Cardiac fibroblast (primary cell): ENCODE measurements around the gene SVOP.

Experiments
- DNase-seq, 2 donors: peaks; one replicate each; pipeline versions ENCODE4 v3.0.0 to v3.0.0-alpha.2; 2010; ENCODE audit warnings: low read depth in 2 of 2
- H3K4me3 ChIP-seq, 2 donors: replicated peaks in 1 of 2; 1 replicate in 1 of 2; 2 replicates in 1 of 2; pipeline ENCODE4 v1.5.1; 2011; ENCODE audit warnings: low read depth in 2 of 2, low read length in 2 of 2, mild to moderate bottlenecking in 2 of 2, moderate library complexity in 1 of 2
- CTCF ChIP-seq: IDR thresholded peaks from one replicate; pipeline ENCODE4 v1.5.1; 2011; ENCODE audit warnings: low read depth, mild to moderate bottlenecking, low read length, inconsistent platforms

The SVOP gene

GRCh38 chr12:108907839-108908351 is 113.0 kb downstream of the SVOP start:
- DNase-seq: no peak
- no peak overlapping the region for H3K4me3 ChIP-seq
- no peak for TF ChIP-seq CTCF

GRCh38 chr12:108906971-108907370 is 113.9 kb downstream of the SVOP start:
- DNase-seq: no peak
- TF ChIP-seq CTCF: no peak
- H3K4me3 ChIP-seq: no peak overlapping the region

GRCh38 chr12:108905725-108906124 is 115.1 kb downstream of the SVOP start:
- no peak for DNase-seq
- H3K4me3 ChIP-seq: no peak overlapping the region
- no peak for TF ChIP-seq CTCF

- no peak overlapping the region for H3K4me3 ChIP-seq
- no peak for DNase-seq
- no peak for TF ChIP-seq CTCF
Observed at GRCh38 chr12:108899145-108899544, 121.7 kb downstream of the SVOP start.

- TF ChIP-seq CTCF: no peak
- H3K4me3 ChIP-seq: no peak overlapping the region
- no peak for DNase-seq
Observed at GRCh38 chr12:108896817-108897216, 124.1 kb downstream of the SVOP start.

GRCh38 chr12:108896336-108896735 is 124.5 kb downstream of the SVOP start:
- H3K4me3 ChIP-seq: no peak overlapping the region
- no peak for DNase-seq
- TF ChIP-seq CTCF: no peak

- no peak overlapping the region for H3K4me3 ChIP-seq
- no peak for DNase-seq
- TF ChIP-seq CTCF: no peak
Observed at GRCh38 chr12:108895220-108895802, 125.6 kb downstream of the SVOP start.
